GM18951 (cell line): ENCODE data around the gene MAST3.
A peak's percentile ranks its signal among the peaks of the same experiment; 100 is the strongest.

Source experiments
- POLR2A ChIP-seq: IDR thresholded peaks from 4 replicates; pipeline ENCODE4 v1.6.1; 2011; ENCODE audit warnings: mild to moderate bottlenecking; ENCODE audit not compliant: insufficient read length, insufficient read depth; ENCODE audit errors: extremely low read depth
- in situ Hi-C: fragments of 300-500 bp; cut with MboI; formaldehyde crosslinking; loops from one replicate; pipeline ENCODE4 v1.12.0; 2022; ENCODE audit warnings: low sequenced_read_pairs, mixed read lengths, inconsistent platforms; ENCODE audit not compliant: unreplicated experiment

The MAST3 gene

DNA sequence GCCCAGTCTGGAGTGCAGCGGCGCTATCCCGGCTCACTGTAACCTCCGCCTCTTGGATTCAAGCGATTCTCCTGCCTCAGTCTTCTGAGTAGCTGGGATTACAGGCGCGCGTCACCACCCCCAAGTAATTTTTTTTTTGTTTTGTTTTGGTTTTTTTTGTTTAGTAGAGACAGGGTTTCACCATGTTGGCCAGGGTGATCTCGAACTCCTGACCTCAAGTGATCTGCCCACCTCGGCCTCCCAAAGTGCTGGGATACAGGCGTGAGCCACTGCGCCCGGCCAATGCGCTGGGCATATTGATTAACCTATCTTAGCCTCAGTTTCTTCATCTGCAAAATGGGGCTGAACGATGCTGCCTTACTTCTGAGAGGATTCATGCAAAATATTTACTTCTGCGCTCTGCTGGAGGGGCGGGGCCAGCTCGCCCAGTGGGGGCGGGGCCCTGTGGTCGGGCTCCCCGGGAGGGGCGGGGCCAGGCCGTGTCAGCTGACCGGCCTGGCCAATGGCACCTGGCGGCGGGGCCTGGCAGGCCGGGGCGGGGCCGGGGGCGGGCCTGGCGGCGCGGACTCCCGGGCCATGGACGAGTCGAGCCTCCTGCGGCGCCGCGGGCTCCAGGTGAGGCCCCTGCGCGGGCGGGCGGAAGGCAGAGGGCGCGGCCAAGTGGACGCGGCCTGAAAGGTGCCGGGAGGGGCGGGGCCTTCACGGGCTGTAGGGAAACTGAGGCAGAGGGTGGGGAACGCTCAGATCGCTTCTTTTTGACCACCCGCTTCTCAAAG, at the start of gene MAST3:
Gene MAST3, plus strand, starts transcription at position 562 of the 776 bp plus-strand sequence. Its CDS starts 15 bp downstream, at position 577.
- in situ Hi-C loops = no loop called here
- peak; percentile 78 for TF ChIP-seq POLR2A

DNA sequence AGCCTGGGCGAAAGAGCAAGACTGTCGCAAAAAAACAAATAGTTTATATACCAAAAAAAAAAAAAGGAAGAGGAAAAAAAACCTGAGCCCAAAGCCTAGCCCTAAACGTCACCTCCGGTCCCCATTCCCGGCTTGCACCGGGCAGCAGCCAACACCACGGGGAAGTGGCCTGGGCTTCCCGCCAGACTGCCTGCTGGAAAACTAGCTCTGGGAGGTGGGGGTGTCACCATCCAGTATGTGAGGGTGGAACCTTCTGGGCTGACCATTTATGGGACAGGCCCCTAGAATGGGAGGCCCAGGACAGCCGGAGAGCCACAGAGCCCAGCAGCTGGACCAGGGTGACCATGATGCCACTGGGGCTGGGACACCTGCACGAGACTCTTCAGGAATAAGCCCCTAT, 48.2 kb upstream of the MAST3 start:
- in situ Hi-C loops = no loop called here
- no peak for TF ChIP-seq POLR2A

DNA sequence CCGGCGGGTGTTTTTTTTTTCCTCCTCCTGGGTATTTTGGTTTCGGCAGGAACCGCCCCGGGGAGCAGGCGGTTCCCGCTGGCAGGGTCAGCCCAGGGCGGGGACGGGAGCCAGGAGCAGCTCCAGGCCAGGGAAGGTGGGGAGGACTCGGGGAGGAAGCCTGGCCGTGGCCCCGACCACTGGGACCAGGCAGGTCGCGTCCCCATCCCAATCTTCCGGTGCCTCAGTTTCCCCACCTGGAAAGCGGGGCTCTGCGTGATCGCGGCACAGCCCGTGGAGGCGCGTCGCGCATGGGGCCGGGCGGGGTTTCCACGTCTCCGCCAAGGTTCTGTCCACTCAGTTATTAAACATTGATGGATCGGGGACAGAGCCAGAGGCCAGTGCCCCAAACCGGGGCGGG, 45.7 kb upstream of the MAST3 start:
- TF ChIP-seq POLR2A = no peak
- in situ Hi-C loops = loop anchor here (25.0 kb wide), 1 partner anchor 115 kb away; the partner anchor contains the start of gene CCDC124

DNA sequence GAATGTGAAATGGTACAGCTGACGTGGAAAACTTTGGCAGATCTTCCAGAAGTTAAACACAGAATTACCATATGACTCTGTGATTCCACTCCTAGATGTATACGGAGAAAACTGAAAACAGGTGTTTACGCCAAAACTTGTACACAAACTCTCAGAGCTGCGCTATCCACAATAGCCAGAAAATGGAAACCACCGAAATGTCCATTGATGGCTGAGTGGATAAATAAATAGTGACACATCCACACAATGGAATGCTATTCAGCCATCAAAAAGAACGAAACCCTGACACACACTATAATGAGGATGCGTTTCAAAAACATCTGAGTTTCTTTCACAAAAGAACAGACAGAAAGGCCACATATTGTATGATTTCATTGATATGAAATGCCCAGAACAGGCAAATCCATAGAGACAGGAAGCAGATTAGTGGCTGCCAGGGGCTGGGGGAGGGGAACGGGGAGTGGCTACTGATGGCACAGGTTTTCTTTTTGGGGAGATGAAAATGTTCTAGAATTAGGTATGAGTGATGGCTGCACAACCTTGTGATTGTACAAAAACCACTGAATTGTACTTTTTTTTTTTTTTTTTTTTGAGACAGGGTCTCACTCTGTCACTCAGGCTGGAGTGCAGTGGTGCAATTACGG, 43.9 kb upstream of the MAST3 start:
- in situ Hi-C loops = loop anchor here (25.0 kb wide), 1 partner anchor 116 kb away; the partner anchor contains the start of gene CCDC124

DNA sequence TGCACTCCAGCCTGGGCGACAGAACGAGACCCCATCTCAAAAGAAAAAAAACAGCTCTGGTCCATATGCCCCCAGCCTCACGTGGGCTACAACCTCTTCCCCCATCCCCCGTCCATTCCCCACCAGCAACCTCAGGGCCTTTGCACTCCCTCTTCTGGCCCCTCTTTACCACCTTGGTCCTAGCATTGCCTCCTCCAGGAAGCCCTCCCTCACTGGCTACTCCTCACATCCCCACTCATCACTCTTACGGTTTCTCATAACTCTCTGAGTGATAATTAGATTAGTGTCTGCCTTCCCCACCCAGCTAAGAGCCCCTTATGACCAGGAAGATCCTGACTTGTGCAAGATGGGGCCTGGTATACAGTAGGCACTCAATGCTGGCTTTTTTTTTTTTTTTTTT, 41.6 kb upstream of the MAST3 start:
- no peak for TF ChIP-seq POLR2A
- in situ Hi-C loops = loop anchor here (5.0 to 25.0 kb wide), 2 partner anchors 49 to 119 kb away; partner anchors contain the start of genes ARRDC2 and CCDC124

More for the DNA sequence above, 43.9 kb upstream of the MAST3 start:
- TF ChIP-seq POLR2A = no peak

DNA sequence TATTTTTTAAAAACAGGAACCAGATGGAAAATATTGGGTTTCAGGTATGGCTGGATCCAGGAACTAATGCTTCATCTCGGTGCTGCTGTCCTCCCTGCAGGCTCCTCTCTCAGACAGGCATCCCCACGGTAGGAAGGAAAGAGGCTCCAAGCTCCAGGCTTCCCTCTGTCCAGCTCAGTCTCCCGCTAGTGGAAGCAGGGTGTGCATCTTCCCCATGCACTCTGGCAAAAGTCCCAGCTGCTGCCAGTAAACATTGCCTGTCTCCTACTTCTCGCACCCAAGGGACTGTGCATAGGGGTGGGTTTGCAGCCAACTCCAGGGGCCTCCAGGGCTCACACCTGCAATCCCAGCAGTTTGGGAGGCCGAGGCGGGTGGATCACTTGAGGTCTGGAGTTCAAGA, 40.0 kb upstream of the MAST3 start:
- in situ Hi-C loops = loop anchor here (5.0 to 25.0 kb wide), 2 partner anchors 50 to 120 kb away; partner anchors contain the start of genes ARRDC2 and CCDC124
- no peak for TF ChIP-seq POLR2A

DNA sequence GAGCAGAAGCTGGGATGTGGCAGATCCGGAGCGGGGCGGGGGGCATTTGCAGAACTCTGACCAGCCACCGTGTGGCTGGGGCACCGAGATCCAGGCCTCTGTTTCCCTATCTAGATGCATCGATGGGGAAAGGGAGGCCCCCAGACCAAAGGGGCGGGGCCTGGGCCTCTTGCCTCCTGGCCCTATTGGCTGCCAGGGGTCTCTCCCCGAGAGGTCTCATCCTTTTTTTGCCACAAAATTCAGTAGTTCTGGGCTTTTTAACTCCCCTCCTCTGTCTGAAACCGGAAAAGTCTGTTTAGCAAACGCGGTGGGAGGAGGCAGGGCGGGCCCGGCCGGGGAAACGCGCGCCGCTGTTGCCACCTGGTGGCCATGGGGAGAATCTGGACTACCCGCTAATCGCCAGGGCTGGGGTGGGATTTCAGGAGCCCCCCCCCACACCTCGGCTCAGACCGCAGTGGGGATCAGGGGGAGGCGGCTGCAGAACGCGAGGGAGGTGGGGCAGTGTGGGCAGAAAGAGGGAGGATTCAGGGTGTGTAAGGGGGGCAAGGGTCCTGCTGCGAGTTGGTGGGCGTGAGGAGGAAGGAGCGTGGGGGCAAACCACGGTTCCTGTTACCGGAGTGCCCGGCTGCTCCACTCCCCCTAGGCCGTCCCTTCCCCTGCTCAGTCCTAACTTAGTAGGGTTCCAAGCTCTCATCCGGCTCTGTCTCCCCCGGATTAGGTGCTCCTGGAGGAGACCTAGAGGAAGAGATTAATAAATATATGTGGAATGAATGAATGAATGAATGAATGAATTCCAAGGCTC, 39.2 kb upstream of the MAST3 start:
- no peak for TF ChIP-seq POLR2A
- in situ Hi-C loops = loop anchor here (5.0 to 25.0 kb wide), 2 partner anchors 51 to 121 kb away; partner anchors contain the start of genes ARRDC2 and CCDC124

DNA sequence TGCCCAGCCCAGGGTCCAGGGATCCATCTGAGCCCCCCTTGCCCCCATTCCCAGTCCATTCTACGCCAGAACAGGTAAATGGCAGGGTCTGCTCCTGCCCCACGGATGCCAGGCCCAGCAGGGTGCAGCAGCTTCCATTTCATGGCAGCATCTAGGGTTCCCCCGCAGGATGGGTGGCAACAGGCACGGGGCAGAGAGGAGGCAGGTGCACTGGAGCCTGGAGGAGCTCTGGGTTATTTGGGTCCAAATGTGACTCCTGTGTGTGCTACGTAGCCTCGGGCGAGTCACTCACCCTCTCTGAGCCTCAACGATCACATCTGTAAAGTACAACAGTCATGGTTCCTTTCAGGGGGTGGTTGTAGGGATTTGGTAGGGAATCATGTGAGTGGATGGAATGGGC, 38.3 kb upstream of the MAST3 start:
- in situ Hi-C loops = loop anchor here (5.0 to 25.0 kb wide), 2 partner anchors 52 to 122 kb away; partner anchors contain the start of genes ARRDC2 and CCDC124

DNA sequence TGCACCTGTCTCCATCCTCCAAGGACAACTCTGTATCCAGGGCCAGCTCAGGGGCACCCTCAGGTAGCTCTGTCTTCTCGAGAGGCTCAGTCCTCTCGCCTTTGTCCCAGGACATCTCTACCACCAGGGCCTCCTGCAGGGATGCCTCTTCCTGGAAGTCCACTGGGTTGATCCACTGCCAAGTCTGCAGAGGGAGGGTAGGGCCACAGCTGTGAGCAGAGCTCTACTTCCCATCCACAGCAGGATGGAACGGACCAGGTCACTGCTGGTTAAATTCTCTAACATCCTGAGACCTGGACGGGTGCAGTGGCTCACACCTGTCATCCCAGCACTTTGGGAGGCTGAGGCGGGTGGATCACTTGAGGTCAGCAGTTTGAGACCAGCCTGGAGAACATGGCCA, 37.7 kb upstream of the MAST3 start:
- in situ Hi-C loops = loop anchor here (5.0 to 25.0 kb wide), 2 partner anchors 53 to 123 kb away; partner anchors contain the start of genes ARRDC2 and CCDC124
- TF ChIP-seq POLR2A = no peak

More for the DNA sequence above, 38.3 kb upstream of the MAST3 start:
- TF ChIP-seq POLR2A = no peak

DNA sequence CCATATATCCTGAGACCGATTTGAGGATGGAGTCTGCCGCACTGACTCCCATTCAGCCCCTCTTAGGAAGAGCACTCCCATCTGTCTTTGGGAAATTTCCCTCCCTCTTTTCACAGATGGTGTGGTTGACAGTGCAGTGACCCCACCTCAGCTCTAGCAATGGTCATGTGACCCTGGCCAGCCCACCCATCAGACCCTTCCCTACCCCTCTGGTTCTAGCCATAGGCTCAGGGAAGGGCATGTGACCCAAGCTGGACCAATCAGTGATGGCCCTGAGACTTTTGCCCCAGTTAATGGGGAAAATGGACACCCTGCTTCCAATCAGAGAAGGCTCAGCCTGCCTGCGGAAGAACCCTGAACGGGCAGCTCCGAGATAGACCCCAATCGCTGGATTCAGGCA, 37.1 kb upstream of the MAST3 start:
- in situ Hi-C loops = loop anchor here (25.0 kb wide), 1 partner anchor 123 kb away; the partner anchor contains the start of gene CCDC124

DNA sequence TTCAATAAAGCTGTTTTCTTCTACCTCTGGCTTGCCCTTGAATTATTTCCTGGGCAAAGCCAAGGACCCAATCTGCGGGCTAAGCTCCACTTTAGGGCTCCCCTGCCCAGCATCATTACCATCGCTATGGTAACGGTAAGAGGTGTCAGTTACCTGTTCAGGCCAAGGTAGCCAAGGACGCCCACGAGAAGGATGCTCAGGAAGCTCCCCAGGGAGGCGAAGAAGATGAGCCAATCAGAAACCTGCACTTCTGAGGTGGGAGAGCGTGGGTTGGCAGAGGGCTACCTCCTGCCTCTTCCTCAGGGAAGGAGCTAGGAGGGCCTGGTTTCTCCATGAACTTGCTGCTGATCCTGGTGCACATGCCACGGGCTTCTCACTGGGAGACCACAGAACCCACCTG, 35.5 kb upstream of the MAST3 start:
- no peak for TF ChIP-seq POLR2A
- in situ Hi-C loops = loop anchor here (25.0 kb wide), 1 partner anchor 125 kb away; the partner anchor contains the start of gene CCDC124

More for the DNA sequence above, 37.1 kb upstream of the MAST3 start:
- TF ChIP-seq POLR2A = no peak

DNA sequence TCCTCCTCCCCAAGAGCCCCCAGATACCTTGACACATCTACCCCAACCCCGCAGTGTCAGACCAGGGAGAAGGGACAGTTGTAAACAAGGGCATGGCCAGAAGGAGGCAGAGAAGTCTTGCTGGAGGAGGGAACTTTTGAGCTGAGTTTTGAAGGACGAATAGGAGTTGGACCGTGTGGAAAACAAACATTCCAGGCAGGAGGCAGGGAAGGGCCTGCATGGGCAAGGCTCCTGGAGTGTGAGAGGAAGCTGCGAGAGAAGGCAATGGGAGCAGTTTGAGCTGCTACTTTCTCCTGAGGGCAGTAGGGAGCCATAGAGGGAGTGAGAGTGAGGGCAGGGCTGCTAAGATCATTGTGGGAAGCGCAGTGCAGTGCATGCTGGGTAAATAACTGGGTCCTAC, 34.1 kb upstream of the MAST3 start:
- TF ChIP-seq POLR2A = no peak
- in situ Hi-C loops = loop anchor here (25.0 kb wide), 1 partner anchor 126 kb away; the partner anchor contains the start of gene CCDC124
